CD4-positive, alpha-beta T cell treated with Interleukin-2 at 100 ng/mL for 4 hours (primary cell): ENCODE measurements around the gene CHMP6.
"Not testable (repeated sequence)": the region's sequence is repeated elsewhere in the genome, so short reads cannot be mapped to it uniquely, and the experiment has no call there.

ENCODE experiments used
- DNase-seq: peaks from one replicate; pipeline ENCODE4 v3.0.0-alpha.2; 2020; ENCODE audit warnings: low spot score

The CHMP6 gene

GRCh38 chr17:81011951-81012350 lies 20.3 kb downstream of the CHMP6 start:
- no peak for DNase-seq

- no peak for DNase-seq
These were observed 21.2 kb downstream of the CHMP6 start for GRCh38 chr17:81012574-81013447.

- DNase-seq, result no peak
These were observed 22.0 kb downstream of the CHMP6 start for GRCh38 chr17:81013642-81014041.

GRCh38 chr17:81015136-81015535 lies 23.5 kb downstream of the CHMP6 start:
- DNase-seq, result no peak

- DNase-seq, result no peak
These were observed 24.9 kb downstream of the CHMP6 start for GRCh38 chr17:81016575-81016974.

- not testable (repeated sequence) for DNase-seq
These were observed 25.7 kb downstream of the CHMP6 start for GRCh38 chr17:81017330-81017729.

- peak; percentile 71 for DNase-seq
These were observed 26.6 kb downstream of the CHMP6 start for GRCh38 chr17:81018044-81018802.

GRCh38 chr17:81019563-81020442 lies 28.2 kb downstream of the CHMP6 start:
- no peak for DNase-seq

- DNase-seq, result no peak
These were observed 28.8 kb downstream of the CHMP6 start for GRCh38 chr17:81020443-81020766.

GRCh38 chr17:81020767-81021497 lies 29.3 kb downstream of the CHMP6 start:
- no peak for DNase-seq

GRCh38 chr17:81021531-81022343 lies 30.1 kb downstream of the CHMP6 start:
- DNase-seq, result no peak

GRCh38 chr17:81022344-81022676 lies 30.7 kb downstream of the CHMP6 start:
- DNase-seq, result no peak

GRCh38 chr17:81025065-81025740 lies 33.6 kb downstream of the CHMP6 start:
- no peak for DNase-seq

- DNase-seq, result no peak
These were observed 34.1 kb downstream of the CHMP6 start for GRCh38 chr17:81025741-81026129.

GRCh38 chr17:81026266-81027036 lies 34.8 kb downstream of the CHMP6 start:
- no peak for DNase-seq

- DNase-seq, result no peak
These were observed 35.4 kb downstream of the CHMP6 start for GRCh38 chr17:81027038-81027437.

- no peak for DNase-seq
These were observed 36.2 kb downstream of the CHMP6 start for GRCh38 chr17:81027591-81028505.

- DNase-seq, result no peak
These were observed 36.8 kb downstream of the CHMP6 start for GRCh38 chr17:81028506-81028858.

- DNase-seq, result no peak
These were observed 38.2 kb downstream of the CHMP6 start for GRCh38 chr17:81029859-81030258.
